Activated naive CD8-positive, alpha-beta T cell treated with anti-CD3 and anti-CD28 coated beads, Interleukin-2, amount 10 ng/mL, durations not matched to agents 7 days and 5 days (primary cell): ENCODE measurements around the gene PICK1. TPM values are rescaled to one million over a fixed set of nuclear protein-coding genes. Genes with fewer than 3 reads are reported as not detected.
"Not testable (repeated sequence)": the region's sequence is repeated elsewhere in the genome, so short reads cannot be mapped to it uniquely, and the experiment has no call there.

Source experiments
- ATAC-seq: fragments of 150-1000 bp; cut with Tn5 transposase; one replicate; pipeline ENCODE4 v1.10.0; 2021; ENCODE audit warnings: low read depth, moderate library complexity
- POLR2A ChIA-PET: fragments of 350-600 bp; sonication (Branson Sonifier 250); formaldehyde crosslinking; loops from one replicate; lab custom pipeline; 2021; ENCODE audit warnings: antibody characterized with exemption; lab: Charles Lee
- DNase-seq: peaks from one replicate; pipeline ENCODE4 v3.0.0; 2021
- H3K27ac Mint-ChIP-seq: one replicate; pipeline ENCODE4 v1.8.0; 2022; ENCODE audit warnings: mild to moderate bottlenecking, mixed read lengths
- H3K27me3 Mint-ChIP-seq: one replicate; pipeline ENCODE4 v1.8.0; 2022; ENCODE audit warnings: mild to moderate bottlenecking, moderate library complexity, mixed read lengths
- H3K36me3 Mint-ChIP-seq: one replicate; pipeline ENCODE4 v1.8.0; 2021; ENCODE audit warnings: mild to moderate bottlenecking, mixed read lengths
- H3K4me1 Mint-ChIP-seq: one replicate; pipeline ENCODE4 v1.8.0; 2021; ENCODE audit warnings: mixed read lengths
- H3K4me3 Mint-ChIP-seq: one replicate; pipeline ENCODE4 v1.8.0; 2022; ENCODE audit warnings: mild to moderate bottlenecking, moderate library complexity, mixed read lengths
- H3K9me3 Mint-ChIP-seq: one replicate; pipeline ENCODE4 v1.8.0; 2021; ENCODE audit warnings: mixed read lengths
- total RNA-seq, 2 experiments: library from RNA; stranded (reverse); gene quantifications; one replicate each; pipeline ENCODE4 v1.2.3, GENCODE V29; 2021

Gene PICK1
- total RNA-seq, 2 experiments from 2014 or later: 21.4 to 21.8 TPM

GRCh38 chr22:38110008-38110862, 53.0 kb downstream of the PICK1 start, which contains the start of gene BAIAP2L2:
BAIAP2L2 (minus strand) TSS chr22:38110684; CDS start chr22:38110525, 159 bp downstream.
- Mint-ChIP-seq H3K4me3 (no peak within 1 kb of the TSS), H3K27ac (peak within 1 kb of the TSS; percentile 73), H3K27me3 (no peaks in the 10 kb centered on the region), H3K9me3 (peaks cover 2% of the 10 kb centered on the region), H3K36me3 (peaks cover 3% of the 10 kb centered on the region), H3K4me1 (peaks cover 7% of the 10 kb centered on the region)
- DNase-seq: no peak
- no peak for ATAC-seq
- POLR2A ChIA-PET: no interaction called here

- Mint-ChIP-seq H3K27ac (no peak overlapping the region), H3K4me1 (peaks cover 5% of the 10 kb centered on the region)
- POLR2A ChIA-PET: no interaction called here
Measured at GRCh38 chr22:38110863-38111852, 54.0 kb downstream of the PICK1 start.

GRCh38 chr22:38111925-38112355, 54.7 kb downstream of the PICK1 start:
- Mint-ChIP-seq H3K4me3 (no peak overlapping the region), H3K4me1 (peaks cover 5% of the 10 kb centered on the region), H3K27ac (no peak overlapping the region), H3K36me3 (peaks cover 3% of the 10 kb centered on the region), H3K9me3 (peaks cover 2% of the 10 kb centered on the region), H3K27me3 (no peaks in the 10 kb centered on the region)
- no peak for ATAC-seq
- DNase-seq: no peak
- POLR2A ChIA-PET: no interaction called here

More at GRCh38 chr22:38110863-38111852, 54.0 kb downstream of the PICK1 start:
- no peak overlapping the region for H3K4me3 Mint-ChIP-seq
- H3K9me3 Mint-ChIP-seq: peaks cover 2% of the 10 kb centered on the region
- DNase-seq (no peak), ATAC-seq (no peak)
- H3K36me3 Mint-ChIP-seq: peaks cover 3% of the 10 kb centered on the region
- H3K27me3 Mint-ChIP-seq: no peaks in the 10 kb centered on the region

- Mint-ChIP-seq H3K27me3 (no peaks in the 10 kb centered on the region), H3K4me1 (peaks cover 5% of the 10 kb centered on the region)
- POLR2A ChIA-PET: no interaction called here
Measured at GRCh38 chr22:38112381-38112780, 55.2 kb downstream of the PICK1 start.

GRCh38 chr22:38114484-38115398, 57.5 kb downstream of the PICK1 start:
- POLR2A ChIA-PET: interaction anchor here (1.5 kb wide), 1 partner anchor 86 kb away, joined by 5 read pairs; no protein-coding TSS in a partner anchor
- Mint-ChIP-seq H3K9me3 (peaks cover 1% of the 10 kb centered on the region), H3K4me1 (peaks cover 3% of the 10 kb centered on the region), H3K4me3 (no peak overlapping the region), H3K27ac (no peak overlapping the region), H3K27me3 (no peaks in the 10 kb centered on the region), H3K36me3 (peaks cover 3% of the 10 kb centered on the region)
- DNase-seq: peak; percentile 88
- ATAC-seq: peak; percentile 86

More at GRCh38 chr22:38112381-38112780, 55.2 kb downstream of the PICK1 start:
- H3K27ac Mint-ChIP-seq: no peak overlapping the region
- H3K9me3 Mint-ChIP-seq: peaks cover 2% of the 10 kb centered on the region
- H3K4me3 Mint-ChIP-seq: no peak overlapping the region
- DNase-seq: no peak
- H3K36me3 Mint-ChIP-seq: peaks cover 3% of the 10 kb centered on the region
- no peak for ATAC-seq

- POLR2A ChIA-PET: interaction anchor here (1.5 kb wide), 1 partner anchor 85 kb away, joined by 5 read pairs; no protein-coding TSS in a partner anchor
- Mint-ChIP-seq H3K27me3 (no peaks in the 10 kb centered on the region), H3K4me1 (peaks cover 2% of the 10 kb centered on the region), H3K36me3 (peaks cover 1% of the 10 kb centered on the region), H3K27ac (no peak overlapping the region), H3K9me3 (no peaks in the 10 kb centered on the region), H3K4me3 (no peak overlapping the region)
- DNase-seq (no peak), ATAC-seq (no peak)
Measured at GRCh38 chr22:38115423-38116205, 58.4 kb downstream of the PICK1 start.

- H3K27me3 Mint-ChIP-seq, POLR2A ChIA-PET, DNase-seq, H3K4me1 Mint-ChIP-seq, H3K4me3 Mint-ChIP-seq, H3K9me3 Mint-ChIP-seq, H3K36me3 Mint-ChIP-seq, H3K27ac Mint-ChIP-seq, ATAC-seq: not testable (repeated sequence)
Measured at GRCh38 chr22:38117556-38117955, 60.4 kb downstream of the PICK1 start.

- H3K4me1 Mint-ChIP-seq: peaks cover 5% of the 10 kb centered on the region
- DNase-seq (no peak), ATAC-seq (no peak)
- POLR2A ChIA-PET: no interaction called here
- H3K27me3 Mint-ChIP-seq: no peaks in the 10 kb centered on the region
- H3K27ac Mint-ChIP-seq: no peak overlapping the region
- no peak overlapping the region for H3K4me3 Mint-ChIP-seq
- no peaks in the 10 kb centered on the region for H3K9me3 Mint-ChIP-seq
- no peaks in the 10 kb centered on the region for H3K36me3 Mint-ChIP-seq
Measured at GRCh38 chr22:38118182-38118581, 61.0 kb downstream of the PICK1 start.

- H3K4me3 Mint-ChIP-seq, ATAC-seq, DNase-seq, H3K9me3 Mint-ChIP-seq, H3K27ac Mint-ChIP-seq, H3K4me1 Mint-ChIP-seq, H3K27me3 Mint-ChIP-seq, H3K36me3 Mint-ChIP-seq, POLR2A ChIA-PET: not testable (repeated sequence)
Measured at GRCh38 chr22:38118747-38119146, 61.5 kb downstream of the PICK1 start.

- H3K36me3 Mint-ChIP-seq: no peaks in the 10 kb centered on the region
- H3K9me3 Mint-ChIP-seq: no peaks in the 10 kb centered on the region
- peaks cover 11% of the 10 kb centered on the region for H3K4me1 Mint-ChIP-seq
- POLR2A ChIA-PET: interaction anchor here (0.9 kb wide), 1 partner anchor 23 kb away, joined by 3 read pairs; no protein-coding TSS in a partner anchor
- ATAC-seq (no peak), DNase-seq (no peak)
- no peak overlapping the region for H3K27ac Mint-ChIP-seq
- no peak overlapping the region for H3K4me3 Mint-ChIP-seq
- no peaks in the 10 kb centered on the region for H3K27me3 Mint-ChIP-seq
Measured at GRCh38 chr22:38120359-38121110, 63.3 kb downstream of the PICK1 start.

GRCh38 chr22:38122616-38123015, 65.4 kb downstream of the PICK1 start:
- Mint-ChIP-seq H3K4me3 (no peak overlapping the region), H3K9me3 (no peaks in the 10 kb centered on the region), H3K4me1 (peaks cover 11% of the 10 kb centered on the region), H3K36me3 (no peaks in the 10 kb centered on the region), H3K27me3 (no peaks in the 10 kb centered on the region), H3K27ac (peak overlapping the region; percentile 63)
- POLR2A ChIA-PET: no interaction called here
- DNase-seq (no peak), ATAC-seq (no peak)
